ENCODE data around the gene NKX1-1.
"Not testable (repeated sequence)": the region's sequence is repeated elsewhere in the genome, so short reads cannot be mapped to it uniquely, and the experiment has no call there.

NKX1-1 gene

DNA sequence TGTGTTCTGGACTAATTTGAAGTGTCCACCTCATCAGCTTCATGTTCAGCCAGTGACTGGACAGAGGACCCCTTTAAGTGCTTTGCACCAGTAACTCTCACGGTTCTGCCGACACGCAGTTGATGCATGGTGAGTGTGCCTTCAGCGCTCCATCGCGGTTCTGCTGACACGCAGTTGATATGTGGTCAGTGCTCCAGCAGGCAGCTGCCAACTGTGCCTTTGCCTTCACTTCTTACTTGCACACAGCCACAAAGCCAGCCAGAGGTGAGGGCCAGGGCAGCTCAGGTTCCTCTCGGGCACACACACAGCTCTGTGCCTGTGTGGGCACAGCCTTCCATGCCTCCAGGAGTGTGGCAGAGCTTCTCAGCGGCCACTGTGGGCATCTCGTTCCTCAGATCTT lies 12.4 kb downstream of the NKX1-1 start:
- TF ChIP-seq, protein P1, sequence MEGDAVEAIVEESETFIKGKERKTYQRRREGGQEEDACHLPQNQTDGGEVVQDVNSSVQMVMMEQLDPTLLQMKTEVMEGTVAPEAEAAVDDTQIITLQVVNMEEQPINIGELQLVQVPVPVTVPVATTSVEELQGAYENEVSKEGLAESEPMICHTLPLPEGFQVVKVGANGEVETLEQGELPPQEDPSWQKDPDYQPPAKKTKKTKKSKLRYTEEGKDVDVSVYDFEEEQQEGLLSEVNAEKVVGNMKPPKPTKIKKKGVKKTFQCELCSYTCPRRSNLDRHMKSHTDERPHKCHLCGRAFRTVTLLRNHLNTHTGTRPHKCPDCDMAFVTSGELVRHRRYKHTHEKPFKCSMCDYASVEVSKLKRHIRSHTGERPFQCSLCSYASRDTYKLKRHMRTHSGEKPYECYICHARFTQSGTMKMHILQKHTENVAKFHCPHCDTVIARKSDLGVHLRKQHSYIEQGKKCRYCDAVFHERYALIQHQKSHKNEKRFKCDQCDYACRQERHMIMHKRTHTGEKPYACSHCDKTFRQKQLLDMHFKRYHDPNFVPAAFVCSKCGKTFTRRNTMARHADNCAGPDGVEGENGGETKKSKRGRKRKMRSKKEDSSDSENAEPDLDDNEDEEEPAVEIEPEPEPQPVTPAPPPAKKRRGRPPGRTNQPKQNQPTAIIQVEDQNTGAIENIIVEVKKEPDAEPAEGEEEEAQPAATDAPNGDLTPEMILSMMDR (conservative IDR thresholded peaks at IDR 0.05; ENCODE audit: control insufficient read depth, insufficient read depth, low read depth, low read length), result no peak
- DNase-seq (ENCODE audit: low read depth), result no peak
- no peak overlapping the region for H3K4me3 ChIP-seq (ENCODE audit: control insufficient read depth, low read depth, low read length)

DNA sequence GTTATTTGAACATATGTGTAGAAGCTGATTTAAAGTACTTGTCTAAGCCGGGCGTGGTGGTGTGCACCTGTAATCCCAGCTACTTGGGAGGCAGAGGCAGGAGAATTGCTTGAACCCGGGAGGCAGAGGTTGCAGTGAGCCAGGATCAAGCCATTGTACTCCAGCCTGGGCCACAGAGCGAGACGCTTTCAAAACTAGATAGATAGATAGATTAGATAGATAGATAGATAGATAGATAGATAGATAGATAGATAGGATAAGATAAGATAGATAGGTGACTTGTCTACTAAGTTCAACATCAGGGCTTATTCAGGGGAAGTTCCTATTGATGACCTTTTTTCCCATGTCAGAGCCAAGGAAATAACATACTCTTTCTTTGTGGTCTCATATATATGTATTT lies 12.9 kb downstream of the NKX1-1 start:
- not testable (repeated sequence) for H3K4me3 ChIP-seq (ENCODE audit: control insufficient read depth, low read depth, low read length); DNase-seq (ENCODE audit: low read depth)

DNA sequence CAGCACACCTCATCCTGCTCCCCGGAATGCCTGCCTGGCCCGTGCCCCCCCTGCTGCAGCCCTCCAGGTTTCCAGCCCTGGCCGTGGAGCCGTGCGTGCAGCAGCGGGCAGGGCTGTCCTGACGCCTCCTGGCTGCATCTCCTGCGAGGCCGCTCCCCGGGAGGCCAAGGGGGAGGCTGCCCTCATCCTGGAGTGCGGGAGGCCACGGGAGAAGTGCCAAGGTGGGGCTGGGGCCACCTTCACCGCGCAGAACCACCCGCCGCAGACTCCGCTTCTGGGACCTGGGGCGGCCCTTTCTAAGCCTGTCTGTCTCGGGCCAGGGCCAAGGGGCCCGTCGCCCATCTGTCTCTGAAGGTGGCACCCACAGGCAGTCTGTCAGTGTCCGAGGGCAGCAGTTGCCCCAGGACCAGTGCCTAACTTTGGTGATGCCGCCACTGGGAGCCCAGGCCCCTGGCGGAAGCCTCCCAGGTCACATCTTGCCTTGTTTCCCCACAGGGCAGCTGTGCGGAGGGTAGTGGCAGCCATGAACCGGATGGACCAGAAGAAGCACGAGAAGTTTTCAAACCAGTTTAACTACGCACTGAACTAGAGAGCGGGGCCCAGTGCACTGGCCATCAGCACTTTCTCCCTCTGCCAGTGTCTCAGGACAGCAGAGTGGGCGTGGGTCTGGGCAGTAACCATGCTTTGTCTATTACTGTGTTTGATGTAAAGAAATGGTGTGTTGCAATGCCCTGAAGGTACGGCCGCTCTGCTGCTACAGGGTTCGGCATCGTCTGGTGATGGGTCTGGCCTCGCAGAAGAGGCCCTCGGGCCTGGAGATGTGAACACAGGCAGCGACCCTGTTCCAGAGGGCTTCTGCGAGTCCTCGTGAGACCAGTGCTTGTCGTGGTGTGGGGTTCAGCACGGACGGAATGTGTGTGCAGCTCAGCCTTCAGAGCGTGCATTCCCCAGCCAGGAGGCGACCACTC lies 20.6 kb downstream of the NKX1-1 start:
- TF ChIP-seq, protein P1 (conservative IDR thresholded peaks at IDR 0.05; ENCODE audit: control insufficient read depth, insufficient read depth, low read depth, low read length), result no peak
- no peak for DNase-seq (ENCODE audit: low read depth)
- no peak overlapping the region for H3K4me3 ChIP-seq (ENCODE audit: control insufficient read depth, low read depth, low read length)

DNA sequence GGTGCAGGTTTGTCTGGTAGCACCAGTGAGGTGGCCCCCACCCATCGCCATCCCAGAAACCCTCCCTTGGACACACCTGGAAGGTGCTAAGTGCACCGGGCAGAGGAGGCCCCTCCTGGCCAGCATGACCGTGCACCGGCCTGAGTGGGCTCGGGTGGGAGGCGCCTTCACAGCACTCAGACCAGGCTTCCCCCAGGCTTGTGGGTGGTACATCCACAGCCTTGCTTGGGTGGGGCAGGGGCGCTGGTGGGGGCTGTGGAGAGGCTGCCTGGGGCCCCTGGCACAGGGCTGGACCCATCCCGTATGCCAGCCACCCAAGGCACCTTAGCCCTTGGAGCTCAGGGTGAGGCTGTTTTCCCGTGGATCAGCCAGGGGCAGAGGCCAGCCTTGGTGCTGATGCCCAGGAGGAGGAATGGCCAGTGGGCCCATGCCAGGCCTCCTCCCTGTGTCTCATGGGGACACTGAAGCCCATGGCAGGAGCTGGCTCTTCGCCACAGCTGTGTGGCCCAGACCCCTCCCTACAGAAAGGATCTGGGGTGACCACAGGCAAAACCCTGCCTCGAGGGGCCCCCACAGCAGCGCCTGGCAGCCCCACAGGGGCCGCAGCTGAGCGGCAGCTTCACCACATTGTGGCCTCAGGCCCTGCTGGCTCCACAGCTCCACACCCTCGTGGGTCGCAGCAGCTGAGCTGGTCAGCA lies 21.4 kb downstream of the NKX1-1 start:
- TF ChIP-seq, protein P1 (conservative IDR thresholded peaks at IDR 0.05; ENCODE audit: control insufficient read depth, insufficient read depth, low read depth, low read length), result no peak
- no peak for DNase-seq (ENCODE audit: low read depth)
- no peak overlapping the region for H3K4me3 ChIP-seq (ENCODE audit: control insufficient read depth, low read depth, low read length)

DNA sequence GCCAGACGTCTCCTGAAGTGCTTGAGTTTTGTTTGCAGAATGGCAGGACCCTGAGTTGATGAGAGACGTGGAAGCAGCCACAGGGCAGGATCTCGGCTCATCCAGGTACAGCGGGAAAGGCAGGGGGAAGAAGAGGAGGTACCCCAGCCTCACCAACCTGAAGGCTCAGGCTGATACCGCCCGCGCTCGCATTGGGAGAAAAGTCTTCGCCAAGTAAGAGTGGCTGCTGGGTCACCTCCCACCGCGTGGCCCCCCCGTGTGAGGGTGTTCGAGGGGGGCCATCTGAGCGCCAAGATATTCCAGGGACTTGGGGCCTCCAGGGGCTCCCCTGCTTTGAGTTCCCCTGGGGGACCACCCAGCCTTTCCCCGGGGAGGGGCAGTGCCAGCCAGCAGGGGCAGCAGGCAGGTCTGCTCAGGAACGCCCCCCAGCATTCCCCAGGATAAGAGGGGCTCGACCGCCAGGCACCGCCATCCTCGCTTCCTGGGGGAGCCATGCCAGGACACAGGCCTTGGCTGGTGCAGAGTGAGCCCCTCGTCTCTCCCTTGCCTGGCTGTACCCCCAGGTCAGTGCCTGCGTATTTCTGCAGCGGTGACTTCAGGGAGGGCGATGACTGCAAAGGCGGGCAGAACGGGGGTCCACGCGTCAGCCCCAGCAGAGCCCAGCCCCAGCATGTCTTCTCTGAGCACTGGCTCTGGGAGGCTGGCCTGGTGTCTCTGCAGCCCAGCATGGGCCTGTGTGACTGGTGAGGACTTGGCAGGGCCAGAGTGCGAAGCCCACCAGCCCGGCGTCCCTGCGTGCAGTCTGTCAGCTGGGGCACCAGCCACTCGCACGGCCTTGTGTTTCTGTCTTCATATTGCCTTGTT lies 22.3 kb downstream of the NKX1-1 start:
- TF ChIP-seq, protein P1 (conservative IDR thresholded peaks at IDR 0.05; ENCODE audit: control insufficient read depth, insufficient read depth, low read depth, low read length), result no peak
- no peak for DNase-seq (ENCODE audit: low read depth)
- no peak overlapping the region for H3K4me3 ChIP-seq (ENCODE audit: control insufficient read depth, low read depth, low read length)

DNA sequence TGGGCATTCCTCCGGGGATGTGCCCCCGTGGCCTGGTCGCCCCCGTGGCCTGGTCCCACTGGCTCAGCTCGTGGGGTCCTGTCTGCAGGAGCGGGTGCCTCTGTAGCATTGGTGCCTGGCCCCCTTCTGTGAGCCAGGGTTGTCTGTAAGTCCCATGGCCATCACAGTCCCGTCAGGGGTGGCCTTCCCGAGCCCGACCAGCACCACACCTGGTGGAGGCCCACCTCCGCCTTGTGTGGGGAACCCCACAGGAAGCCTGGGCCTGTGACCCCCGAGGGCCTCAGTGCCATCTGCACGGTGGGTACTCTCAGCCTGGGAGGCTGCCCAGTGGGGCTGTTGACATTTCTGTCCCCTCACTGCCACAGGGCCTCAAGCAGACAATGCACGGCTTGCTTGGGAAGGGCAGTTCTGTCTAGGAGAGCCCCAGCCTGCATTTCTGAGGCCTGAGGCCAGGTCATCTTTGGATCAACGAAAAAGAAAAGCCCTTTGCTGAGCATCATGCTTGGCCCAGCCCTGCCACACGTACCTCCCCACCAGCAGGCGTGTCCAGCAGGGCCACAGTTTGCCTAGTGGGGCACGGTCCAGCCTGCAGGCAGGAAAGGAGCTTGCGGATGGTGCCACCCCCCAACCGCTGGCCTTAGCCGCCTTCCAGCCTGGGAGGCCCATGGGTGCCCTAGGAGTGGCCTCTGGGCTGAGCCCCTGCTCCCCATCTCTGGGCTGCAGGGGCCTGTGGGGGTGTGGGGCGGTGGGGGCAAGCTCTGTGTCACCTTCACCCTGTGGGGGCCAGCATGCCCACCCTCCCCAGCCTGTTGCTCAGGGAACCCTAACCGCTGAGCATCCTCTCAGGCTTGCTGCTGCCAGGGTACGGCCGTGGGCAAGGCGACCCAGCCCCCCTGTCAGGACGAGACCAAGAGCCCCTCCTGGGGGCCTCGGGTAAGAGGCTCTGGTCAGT lies 23.2 kb downstream of the NKX1-1 start:
- H3K4me3 ChIP-seq (ENCODE audit: control insufficient read depth, low read depth, low read length), result no peak overlapping the region
- DNase-seq (ENCODE audit: low read depth), result no peak
- TF ChIP-seq, protein P1 (conservative IDR thresholded peaks at IDR 0.05; ENCODE audit: control insufficient read depth, insufficient read depth, low read depth, low read length), result no peak
